LNCaP clone FGC (cell line): ENCODE measurements around the gene SOBP.

Source experiments
- DNase-seq: peaks from one replicate; pipeline ENCODE4 v3.0.0-alpha.2; 2011; ENCODE audit warnings: low read depth
- H3K4me3 ChIP-seq: 2 replicates; pipeline ENCODE4 v1.5.1; 2011; ENCODE audit warnings: mild to moderate bottlenecking, low read depth, low read length, control low read depth
- TF ChIP-seq, protein P1 (sequence below): IDR thresholded peaks from 2 replicates; pipeline ENCODE4 v1.5.1; 2012; ENCODE audit warnings: mild to moderate bottlenecking; ENCODE audit not compliant: control insufficient read depth, insufficient read depth; ENCODE audit errors: extremely low read depth

SOBP gene

DNA sequence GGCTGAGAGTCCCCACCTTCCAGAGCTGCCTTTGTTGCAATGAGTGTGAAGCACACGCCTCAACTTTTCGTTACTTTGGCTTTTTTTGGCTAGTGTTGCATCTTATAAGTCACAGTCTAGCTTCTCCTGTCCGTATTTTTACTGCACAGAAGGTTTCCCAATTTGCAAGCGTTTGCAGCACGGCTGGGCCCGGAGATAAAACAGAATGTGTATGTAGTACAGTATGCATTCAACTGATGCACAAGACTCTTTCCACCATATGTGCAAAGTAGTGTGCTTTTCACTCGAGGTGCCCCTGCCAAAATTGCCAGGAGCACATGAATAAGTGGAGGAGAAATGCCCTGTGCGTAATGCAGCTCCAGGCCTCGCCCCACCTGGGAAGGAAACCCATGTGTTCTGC is 79.6 kb downstream of the SOBP start:
- TF ChIP-seq, protein P1, sequence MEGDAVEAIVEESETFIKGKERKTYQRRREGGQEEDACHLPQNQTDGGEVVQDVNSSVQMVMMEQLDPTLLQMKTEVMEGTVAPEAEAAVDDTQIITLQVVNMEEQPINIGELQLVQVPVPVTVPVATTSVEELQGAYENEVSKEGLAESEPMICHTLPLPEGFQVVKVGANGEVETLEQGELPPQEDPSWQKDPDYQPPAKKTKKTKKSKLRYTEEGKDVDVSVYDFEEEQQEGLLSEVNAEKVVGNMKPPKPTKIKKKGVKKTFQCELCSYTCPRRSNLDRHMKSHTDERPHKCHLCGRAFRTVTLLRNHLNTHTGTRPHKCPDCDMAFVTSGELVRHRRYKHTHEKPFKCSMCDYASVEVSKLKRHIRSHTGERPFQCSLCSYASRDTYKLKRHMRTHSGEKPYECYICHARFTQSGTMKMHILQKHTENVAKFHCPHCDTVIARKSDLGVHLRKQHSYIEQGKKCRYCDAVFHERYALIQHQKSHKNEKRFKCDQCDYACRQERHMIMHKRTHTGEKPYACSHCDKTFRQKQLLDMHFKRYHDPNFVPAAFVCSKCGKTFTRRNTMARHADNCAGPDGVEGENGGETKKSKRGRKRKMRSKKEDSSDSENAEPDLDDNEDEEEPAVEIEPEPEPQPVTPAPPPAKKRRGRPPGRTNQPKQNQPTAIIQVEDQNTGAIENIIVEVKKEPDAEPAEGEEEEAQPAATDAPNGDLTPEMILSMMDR = no peak
- no peak for DNase-seq
- no peak overlapping the region for H3K4me3 ChIP-seq

- no peak for DNase-seq
- TF ChIP-seq, protein P1 = no peak
- H3K4me3 ChIP-seq = no peak overlapping the region
Observed at GRCh38 chr6:107571354-107571753, 81.4 kb downstream of the SOBP start.

- H3K4me3 ChIP-seq = no peak overlapping the region
- TF ChIP-seq, protein P1 = no peak
- no peak for DNase-seq
Observed at GRCh38 chr6:107572886-107573285, 83.0 kb downstream of the SOBP start.

DNA sequence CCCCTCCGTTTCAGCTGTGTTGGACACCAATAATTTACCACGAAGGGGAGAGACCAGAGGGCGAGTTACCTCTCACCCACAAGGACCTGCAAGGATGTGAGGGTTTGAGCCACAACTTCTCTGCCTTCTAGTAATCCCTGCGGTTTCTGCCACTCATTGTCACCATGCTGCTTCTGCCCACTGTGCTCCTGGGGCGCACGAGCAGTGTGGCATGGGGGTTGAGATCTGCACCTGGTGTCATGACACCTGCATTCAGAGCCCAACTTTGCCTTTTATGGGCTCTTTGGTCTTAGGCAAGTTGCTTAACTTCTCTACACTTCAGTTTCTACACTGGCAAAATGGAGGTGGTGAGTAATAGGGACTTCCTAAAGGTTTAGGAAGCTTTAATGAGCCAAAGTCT is 84.9 kb downstream of the SOBP start:
- H3K4me3 ChIP-seq = no peak overlapping the region
- DNase-seq = no peak
- TF ChIP-seq, protein P1 = no peak

- TF ChIP-seq, protein P1 = no peak
- no peak for DNase-seq
- no peak overlapping the region for H3K4me3 ChIP-seq
Observed at GRCh38 chr6:107576852-107577251, 86.9 kb downstream of the SOBP start.

GRCh38 chr6:107578642-107579341 is 88.9 kb downstream of the SOBP start:
- no peak for DNase-seq
- H3K4me3 ChIP-seq = no peak overlapping the region
- TF ChIP-seq, protein P1 = no peak
